GM12878 (cell line): ENCODE data around the gene ZNF709. TPM values are rescaled to one million over a fixed set of nuclear protein-coding genes. Genes with fewer than 3 reads are reported as not detected.

ENCODE experiments used
- CTCF ChIP-seq, 3 experiments: IDR thresholded peaks in 2 of 3; conservative IDR thresholded peaks in 1 of 3; 2 replicates each; pipeline ENCODE4 v1.5.1; 2011; ENCODE audit warnings: low read depth in 3 of 3, low read length in 3 of 3, mild to moderate bottlenecking in 3 of 3, control low read depth in 2 of 3, moderate library complexity in 2 of 3, inconsistent platforms in 1 of 3, mixed read lengths in 1 of 3; ENCODE audit not compliant: control insufficient read depth in 2 of 3, insufficient read depth in 1 of 3; ENCODE audit errors: extremely low read depth in 1 of 3
- DPF2 ChIP-seq: fragments of 450-650 bp; IDR thresholded peaks from 2 replicates; pipeline ENCODE4 v1.6.1; 2017; ENCODE audit warnings: mild to moderate bottlenecking
- ETV6 ChIP-seq, 2 experiments: fragments of 450-650 bp in 1 of 2; IDR thresholded peaks in 1 of 2; conservative IDR thresholded peaks in 1 of 2; 2 replicates each; pipeline ENCODE4 v1.6.1; 2014; ENCODE audit warnings: antibody characterized with exemption in 1 of 2, borderline replicate concordance in 1 of 2, low read depth in 1 of 2, mild to moderate bottlenecking in 1 of 2, moderate library complexity in 1 of 2
- HDGF ChIP-seq: fragments of 450-650 bp; IDR thresholded peaks from 2 replicates; pipeline ENCODE4 v1.6.1; 2016; ENCODE audit warnings: antibody characterized with exemption
- IRF3 ChIP-seq: fragments of 450-650 bp; IDR thresholded peaks from 2 replicates; pipeline ENCODE4 v1.6.1; 2014; ENCODE audit warnings: mild to moderate bottlenecking
- KDM1A ChIP-seq: fragments of 200-600 bp; sonication (generic); IDR thresholded peaks from 2 replicates; pipeline ENCODE4 v1.6.1; 2016; ENCODE audit warnings: borderline replicate concordance
- MTA2 ChIP-seq: fragments of 450-650 bp; IDR thresholded peaks from 2 replicates; pipeline ENCODE4 v1.6.1; 2016; ENCODE audit warnings: low read depth, mild to moderate bottlenecking, moderate library complexity
- NFYB ChIP-seq: IDR thresholded peaks from 2 replicates; pipeline ENCODE4 v1.6.1; 2011; ENCODE audit warnings: low read depth, mild to moderate bottlenecking, low read length, improper control_type of control experiment, moderate library complexity; ENCODE audit not compliant: insufficient read depth
- NR2F1 ChIP-seq: fragments of 450-650 bp; conservative IDR thresholded peaks from 2 replicates; pipeline ENCODE4 v1.6.1; 2017; ENCODE audit warnings: mild to moderate bottlenecking
- NRF1 ChIP-seq: conservative IDR thresholded peaks from 2 replicates; pipeline ENCODE4 v1.6.1; 2011; ENCODE audit warnings: mild to moderate bottlenecking, low read depth, low read length, improper control_type of control experiment
- PBX3 ChIP-seq: IDR thresholded peaks from 2 replicates; pipeline ENCODE4 v1.6.1; 2011; ENCODE audit warnings: mild to moderate bottlenecking, low read depth, low read length, moderate library complexity; ENCODE audit not compliant: insufficient replicate concordance
- POLR2A ChIP-seq: IDR thresholded peaks from 2 replicates; pipeline ENCODE4 v1.6.1; 2011; ENCODE audit warnings: low read depth, mild to moderate bottlenecking, low read length
- RELA ChIP-seq: fragments of 450-650 bp; IDR thresholded peaks from 2 replicates; pipeline ENCODE4 v1.8.0; 2014; ENCODE audit warnings: borderline replicate concordance; ENCODE audit not compliant: partially characterized antibody
- REST ChIP-seq: IDR thresholded peaks from 2 replicates; pipeline ENCODE4 v1.6.1; 2012; ENCODE audit warnings: mild to moderate bottlenecking, low read depth, low read length
- ZBED1 ChIP-seq: IDR thresholded peaks from 2 replicates; pipeline ENCODE4 v1.6.1; 2016; ENCODE audit warnings: borderline replicate concordance
- ZNF384 ChIP-seq: IDR thresholded peaks from 2 replicates; pipeline ENCODE4 v1.6.1; 2012; ENCODE audit warnings: low read depth, mild to moderate bottlenecking, low read length, improper control_type of control experiment, borderline replicate concordance
- polyA plus RNA-seq, 11 experiments: library from polyadenylated mRNA; depleted of rRNA in 4 of 11; unstranded in 6 of 11; stranded (reverse) in 5 of 11; fragments of >200 nt; fragmentation: Nextera tagmentation in 4 of 11; fragmentation: Illumina TruSeq in 1 of 11; extraction: Ambion mirVana in 4 of 11; extraction: Trizol in 1 of 11; gene quantifications; 1 replicate in 1 of 11; 2 replicates in 10 of 11; pipeline versions ENCODE4 v1.2.1 to v1.2.3, GENCODE V29; 2011 to 2016; ENCODE audit warnings: inconsistent platforms in 2 of 11, missing spikeins in 2 of 11, low read depth in 1 of 11
- total RNA-seq, 4 experiments: library from RNA; depleted of rRNA in 3 of 4; stranded (reverse); fragments of >200 nt in 3 of 4; fragmentation: Illumina TruSeq in 1 of 4; extraction: Trizol in 1 of 4; gene quantifications; 2 replicates each; pipeline versions ENCODE4 v1.2.1 to v1.2.3, GENCODE V29; 2013 to 2021
- TF ChIP-seq, protein P1 (sequence below): fragments of 450-650 bp; IDR thresholded peaks from 2 replicates; pipeline ENCODE4 v1.6.1; 2017; ENCODE audit warnings: mild to moderate bottlenecking, moderate library complexity

ZNF709 gene
- total and polyA plus RNA-seq, 10 of the 15 experiments (the other 5 are each of a cell fraction or from before 2014, with no cell fraction given) = 0.27 to 2.5 (median 1.5) TPM

DNA sequence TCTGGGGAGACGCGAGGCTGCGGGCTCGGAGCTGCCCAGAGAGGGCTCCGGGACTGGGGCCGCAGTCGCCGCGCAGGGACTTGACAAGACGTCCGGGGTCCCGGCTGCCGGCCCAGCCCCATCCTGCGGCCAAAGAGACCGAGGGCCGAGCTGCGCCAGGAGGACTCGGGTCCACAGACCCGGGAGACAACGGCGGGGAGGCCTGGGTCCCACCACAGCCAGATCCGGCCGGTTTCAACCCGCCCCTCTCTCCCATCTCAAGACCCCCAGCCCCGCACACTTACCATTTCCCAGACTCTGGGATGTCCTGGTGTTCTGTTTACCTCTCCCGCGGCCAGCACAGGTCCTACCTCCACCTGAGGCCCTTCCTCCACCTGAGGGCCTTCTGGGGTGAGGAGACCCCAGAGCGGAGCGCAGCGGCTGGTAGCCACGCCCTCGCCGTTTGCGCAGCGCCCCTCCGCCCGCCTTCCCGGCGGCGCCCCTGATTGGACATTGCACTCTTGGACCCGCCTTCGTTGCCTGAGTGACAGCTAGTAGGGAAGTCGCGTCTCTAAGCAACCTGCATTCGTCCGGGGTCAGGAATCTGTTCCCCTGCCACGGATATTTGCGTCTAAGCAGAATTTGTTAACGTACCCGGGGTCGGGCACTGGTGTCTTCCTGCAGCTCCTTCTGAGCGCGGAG lies at the start of gene ZNF709 (continued):
- peak; percentile 12 for TF ChIP-seq RELA
- TF ChIP-seq REST = no peak
- peak; percentile 83 for TF ChIP-seq NFYB
- TF ChIP-seq POLR2A = peak; percentile 84
- peak; percentile 92 for TF ChIP-seq DPF2
- TF ChIP-seq, protein P1, sequence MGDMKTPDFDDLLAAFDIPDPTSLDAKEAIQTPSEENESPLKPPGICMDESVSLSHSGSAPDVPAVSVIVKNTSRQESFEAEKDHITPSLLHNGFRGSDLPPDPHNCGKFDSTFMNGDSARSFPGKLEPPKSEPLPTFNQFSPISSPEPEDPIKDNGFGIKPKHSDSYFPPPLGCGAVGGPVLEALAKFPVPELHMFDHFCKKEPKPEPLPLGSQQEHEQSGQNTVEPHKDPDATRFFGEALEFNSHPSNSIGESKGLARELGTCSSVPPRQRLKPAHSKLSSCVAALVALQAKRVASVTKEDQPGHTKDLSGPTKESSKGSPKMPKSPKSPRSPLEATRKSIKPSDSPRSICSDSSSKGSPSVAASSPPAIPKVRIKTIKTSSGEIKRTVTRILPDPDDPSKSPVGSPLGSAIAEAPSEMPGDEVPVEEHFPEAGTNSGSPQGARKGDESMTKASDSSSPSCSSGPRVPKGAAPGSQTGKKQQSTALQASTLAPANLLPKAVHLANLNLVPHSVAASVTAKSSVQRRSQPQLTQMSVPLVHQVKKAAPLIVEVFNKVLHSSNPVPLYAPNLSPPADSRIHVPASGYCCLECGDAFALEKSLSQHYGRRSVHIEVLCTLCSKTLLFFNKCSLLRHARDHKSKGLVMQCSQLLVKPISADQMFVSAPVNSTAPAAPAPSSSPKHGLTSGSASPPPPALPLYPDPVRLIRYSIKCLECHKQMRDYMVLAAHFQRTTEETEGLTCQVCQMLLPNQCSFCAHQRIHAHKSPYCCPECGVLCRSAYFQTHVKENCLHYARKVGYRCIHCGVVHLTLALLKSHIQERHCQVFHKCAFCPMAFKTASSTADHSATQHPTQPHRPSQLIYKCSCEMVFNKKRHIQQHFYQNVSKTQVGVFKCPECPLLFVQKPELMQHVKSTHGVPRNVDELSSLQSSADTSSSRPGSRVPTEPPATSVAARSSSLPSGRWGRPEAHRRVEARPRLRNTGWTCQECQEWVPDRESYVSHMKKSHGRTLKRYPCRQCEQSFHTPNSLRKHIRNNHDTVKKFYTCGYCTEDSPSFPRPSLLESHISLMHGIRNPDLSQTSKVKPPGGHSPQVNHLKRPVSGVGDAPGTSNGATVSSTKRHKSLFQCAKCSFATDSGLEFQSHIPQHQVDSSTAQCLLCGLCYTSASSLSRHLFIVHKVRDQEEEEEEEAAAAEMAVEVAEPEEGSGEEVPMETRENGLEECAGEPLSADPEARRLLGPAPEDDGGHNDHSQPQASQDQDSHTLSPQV = no peak
- TF ChIP-seq ZBED1 = no peak
- TF ChIP-seq NR2F1 = peak; percentile 48; the same call in 1 of the 2 replicates
- 0 out of 2 replicates have a peak, but pooled peaks have one; percentile 12 for TF ChIP-seq MTA2
- TF ChIP-seq ZNF384 = no peak
- no peak for TF ChIP-seq IRF3
- peak; percentile 97 for TF ChIP-seq PBX3
- TF ChIP-seq HDGF = no peak
- no peak for TF ChIP-seq CTCF (IDR thresholded peaks at IDR 0.05 in 2 of 3, conservative IDR thresholded peaks at IDR 0.05 in 1 of 3; ENCODE audit: control insufficient read depth in 2 of 3, extremely low read depth in 1 of 3, insufficient read depth in 1 of 3, low read depth in 3 of 3, low read length in 3 of 3)
- TF ChIP-seq KDM1A = no peak
- no peak for TF ChIP-seq ETV6 (conservative IDR thresholded peaks at IDR 0.05 in 1 of 2, IDR thresholded peaks at IDR 0.05 in 1 of 2; ENCODE audit: borderline replicate concordance in 1 of 2, low read depth in 1 of 2)
- 0 out of 2 replicates have a peak, but pooled peaks have one; percentile 13 for TF ChIP-seq NRF1
